ENCODE results near the gene OR9A2.
"Not testable (repeated sequence)": the region's sequence is repeated elsewhere in the genome, so short reads cannot be mapped to it uniquely, and the experiment has no call there.

The OR9A2 gene

DNA sequence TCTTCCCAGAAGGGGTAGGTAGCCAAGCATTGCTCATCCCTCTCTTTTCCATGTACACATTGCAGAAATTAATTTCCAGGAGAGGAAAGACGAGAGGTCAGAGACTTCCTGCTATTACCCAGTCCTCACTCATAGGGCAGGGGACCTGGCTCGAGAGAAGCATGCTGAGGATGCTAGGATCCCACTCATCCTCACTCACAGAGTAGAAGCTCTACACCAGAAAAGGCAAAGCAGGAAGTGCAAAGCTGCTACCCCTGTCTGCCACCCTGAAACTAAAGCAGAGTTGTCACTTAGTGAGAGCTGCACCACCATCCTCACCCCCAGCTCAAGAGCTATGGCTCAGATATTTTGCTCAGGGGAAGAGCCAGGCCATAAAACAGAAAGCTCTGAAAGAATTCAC is 9.9 kb downstream of the OR9A2 start:
- DNase-seq: no peak

DNA sequence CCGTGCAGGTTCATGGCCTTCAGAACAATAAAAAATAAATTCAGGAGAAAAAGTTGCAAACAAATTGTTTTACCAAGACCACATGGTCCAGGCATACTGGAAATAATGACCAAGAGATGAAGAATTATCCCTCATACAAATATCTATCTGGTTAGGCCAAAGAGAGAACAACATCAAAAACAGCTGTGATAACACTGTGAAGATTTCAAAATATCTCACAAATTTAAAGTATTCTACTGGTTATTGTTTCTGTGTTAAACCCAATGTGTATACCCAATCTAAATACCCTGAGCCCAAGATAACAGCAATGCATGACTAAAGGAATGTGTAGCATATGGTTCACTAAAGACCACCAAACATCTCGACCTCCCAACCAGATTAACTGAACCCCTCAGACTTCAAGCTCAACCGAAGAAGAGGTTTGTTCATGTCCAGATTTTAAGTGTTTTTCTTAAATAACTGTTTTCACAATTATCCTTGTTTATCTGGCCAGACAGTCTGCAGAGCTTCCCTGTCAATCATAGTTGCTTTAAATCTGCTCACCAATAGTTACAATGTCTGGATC is 10.9 kb downstream of the OR9A2 start:
- no peak for DNase-seq

DNA sequence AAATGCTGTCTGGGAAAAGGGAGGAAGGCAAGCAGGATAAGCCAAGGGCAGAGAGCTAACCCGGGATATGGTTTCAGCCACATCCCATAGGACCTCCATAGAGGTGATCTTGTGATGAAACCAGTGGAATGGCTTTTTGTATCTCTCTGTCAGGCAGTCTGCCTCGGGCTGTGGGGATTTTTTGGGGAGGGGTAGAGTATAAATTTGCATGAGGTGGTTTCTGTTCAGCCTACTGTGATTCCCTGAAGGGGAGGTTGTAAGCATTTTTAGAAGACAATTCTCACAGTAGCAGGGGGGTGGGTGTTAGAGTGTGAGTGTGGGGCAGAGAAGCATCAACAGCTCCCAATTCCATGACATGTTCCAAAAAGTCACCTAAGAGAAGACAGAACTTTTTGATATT is 11.8 kb downstream of the OR9A2 start:
- DNase-seq: no peak

DNA sequence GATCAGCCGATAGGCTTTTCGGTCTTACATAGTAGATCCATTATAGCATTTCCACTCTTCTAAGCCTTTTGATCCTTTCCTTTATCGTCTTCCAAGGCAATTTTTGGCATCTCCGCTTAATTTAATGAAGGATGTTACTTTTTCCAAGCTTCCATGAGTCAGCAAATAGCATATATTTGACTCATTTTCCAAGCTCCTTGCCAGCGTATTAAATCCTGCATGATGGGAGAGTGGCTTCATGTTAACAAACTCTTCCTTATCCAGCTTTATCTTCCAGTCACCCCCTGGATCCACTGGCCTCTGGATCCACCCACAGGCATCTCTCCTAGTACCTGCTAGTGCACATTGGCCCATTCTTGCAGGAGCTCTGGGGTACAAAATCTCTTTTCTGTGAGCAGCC is 13.0 kb downstream of the OR9A2 start:
- no peak for DNase-seq

DNA sequence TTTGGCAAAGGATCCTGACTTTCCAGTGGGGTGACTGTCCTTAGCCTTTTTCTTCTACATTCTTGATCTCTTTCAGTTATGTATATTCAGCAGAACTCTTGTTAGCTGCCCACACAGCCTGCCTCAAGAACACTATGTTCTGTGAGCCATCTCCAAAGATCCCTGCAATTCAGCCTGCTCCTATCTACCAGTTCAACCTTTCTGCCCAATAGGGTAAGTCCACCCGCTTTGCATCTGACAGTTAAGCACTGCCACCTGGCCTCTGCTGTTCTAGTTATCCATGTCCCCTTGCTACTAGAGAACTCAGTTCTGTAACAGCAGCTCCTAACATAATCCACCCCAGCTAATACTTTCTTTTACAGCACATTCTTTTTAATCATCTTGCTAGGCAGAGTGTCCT is 13.5 kb downstream of the OR9A2 start:
- DNase-seq: no peak

DNA sequence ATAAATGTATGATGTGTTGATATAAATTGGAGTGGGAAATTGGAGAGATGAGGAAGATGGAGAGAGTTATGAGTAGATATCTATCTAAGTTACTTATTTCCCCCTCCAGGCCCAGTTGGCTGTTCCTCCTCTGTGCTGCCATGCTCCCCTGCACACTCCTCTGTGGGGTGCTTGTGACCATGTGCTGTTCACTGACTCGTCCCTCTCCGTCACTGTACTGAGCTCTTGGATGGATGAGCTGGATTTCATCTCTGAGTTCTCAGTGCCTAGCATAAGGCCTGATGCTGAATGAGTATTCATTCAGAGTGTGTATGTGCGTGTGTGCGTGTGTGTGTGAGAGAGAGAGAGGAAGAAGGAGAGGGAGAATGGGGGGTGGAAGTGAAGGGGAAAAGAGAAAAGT is 14.5 kb downstream of the OR9A2 start:
- DNase-seq: no peak

DNA sequence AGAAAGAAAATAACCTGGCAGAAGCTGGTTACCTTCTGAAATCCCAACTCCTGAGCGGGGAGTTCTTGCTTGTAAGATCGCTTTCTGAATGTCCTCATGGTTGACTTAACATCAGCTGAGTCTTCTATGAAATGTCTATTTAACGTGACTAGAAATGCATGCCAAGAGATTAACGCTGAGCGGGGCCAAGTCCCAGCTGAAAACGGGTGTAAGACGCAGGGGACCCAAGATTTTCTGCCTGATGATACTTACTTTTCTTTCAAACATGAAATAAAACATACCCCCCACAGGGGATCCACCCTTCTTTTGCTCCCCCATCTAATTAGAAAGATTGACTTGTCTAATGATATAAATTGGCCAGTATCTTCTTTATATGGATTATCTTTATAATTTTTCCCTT is 14.9 kb downstream of the OR9A2 start:
- DNase-seq: no peak

DNA sequence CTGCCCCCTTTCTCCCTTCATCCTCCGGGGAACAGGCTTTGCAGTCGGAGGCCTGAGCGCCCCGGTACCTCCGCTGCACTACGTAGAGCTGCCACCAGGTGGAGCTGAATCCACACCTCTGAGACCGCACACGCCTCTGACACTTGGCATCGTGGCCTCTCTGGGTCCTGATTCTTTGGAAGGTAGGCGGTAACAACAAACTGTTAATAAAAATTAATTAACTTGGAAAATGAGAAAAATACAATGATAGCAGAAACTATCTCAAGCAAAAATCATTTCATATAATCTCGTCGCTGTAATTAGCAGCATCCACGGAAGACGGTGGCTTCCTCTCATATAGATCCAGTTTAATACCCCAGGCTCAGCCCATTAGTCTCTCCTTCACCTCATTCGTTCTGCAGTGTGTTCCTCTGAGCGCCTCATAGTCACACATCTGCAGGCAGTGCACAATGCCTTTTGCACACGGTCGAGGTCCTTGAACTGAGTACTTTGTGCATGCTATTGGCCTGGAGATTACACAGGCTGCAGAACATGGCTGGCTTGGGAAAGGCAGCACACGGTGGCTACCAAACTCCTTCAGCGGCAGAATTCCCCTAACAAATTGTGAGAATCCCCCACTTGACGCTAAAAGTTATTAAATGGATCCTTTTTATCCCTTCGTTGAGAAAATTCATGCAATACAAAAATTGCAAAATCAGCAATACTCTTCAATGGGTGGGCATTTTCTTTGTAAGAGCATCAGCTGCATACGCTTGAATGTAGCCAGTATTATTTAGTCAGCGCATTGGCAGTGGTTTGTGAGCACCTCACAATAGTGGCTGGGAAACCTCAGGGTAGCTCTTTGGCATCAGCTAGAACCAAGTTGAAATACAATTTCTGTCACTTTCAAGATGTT is 18.7 kb downstream of the OR9A2 start:
- peak; percentile 48 to 67 for DNase-seq

DNA sequence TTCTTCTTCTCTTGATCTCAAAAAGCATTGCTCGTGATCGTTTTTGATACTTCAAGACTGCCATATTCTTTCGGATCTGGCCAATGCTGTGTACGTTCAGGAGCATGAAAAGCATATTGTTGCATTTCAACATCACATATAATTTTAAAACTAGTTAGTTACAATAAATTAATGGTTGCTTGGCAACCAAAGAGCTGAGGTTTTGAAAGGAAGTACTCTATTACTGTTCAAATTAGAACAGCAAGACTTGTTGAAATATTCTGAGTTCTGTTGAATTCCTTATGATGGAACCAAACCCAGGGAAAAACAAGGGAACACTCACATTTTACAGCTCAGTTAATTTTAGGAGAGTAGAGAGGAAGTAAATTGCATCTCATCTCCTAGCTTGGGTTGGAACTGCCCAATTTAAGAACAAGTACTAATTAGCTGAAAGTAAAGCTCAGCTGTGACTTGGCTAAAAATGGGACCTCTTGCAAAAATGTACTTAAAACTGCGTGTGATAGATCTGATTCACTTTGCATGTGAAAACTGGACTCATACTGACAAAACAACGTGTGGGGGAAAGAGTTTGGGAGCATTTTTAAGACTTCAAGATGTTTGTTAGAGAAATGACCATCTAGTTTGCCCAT is 21.2 kb downstream of the OR9A2 start:
- DNase-seq: no peak

DNA sequence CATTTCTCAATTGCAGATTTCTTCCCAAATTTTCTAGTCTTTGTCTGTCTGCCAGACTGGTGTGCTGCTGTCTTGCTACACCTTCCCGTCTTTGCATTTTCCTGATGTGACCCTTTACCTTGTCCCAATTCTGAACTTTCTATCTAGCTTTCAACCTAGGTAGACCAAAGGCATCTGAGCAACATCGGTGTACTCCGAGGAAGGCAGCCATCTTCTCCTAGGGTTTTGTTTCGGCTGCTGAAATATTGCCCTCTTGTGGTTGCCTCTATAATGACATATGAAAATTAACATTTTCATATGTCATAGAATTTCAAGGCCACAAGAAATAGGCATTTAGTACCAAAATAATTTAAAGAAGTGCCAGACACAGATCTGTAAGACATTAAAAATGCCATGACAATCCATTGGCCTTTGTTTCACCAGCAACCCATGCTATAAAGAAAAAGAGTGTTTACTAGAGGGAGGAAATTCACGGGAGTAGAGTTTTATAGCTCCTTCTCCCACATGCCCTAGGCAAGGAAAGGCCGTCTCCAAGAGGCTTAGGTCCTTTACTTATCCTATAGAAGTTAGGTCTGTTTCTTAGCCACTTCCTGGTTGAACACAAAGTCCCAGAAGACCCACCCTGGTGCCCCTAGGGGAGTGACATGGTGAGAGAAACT is 23.4 kb downstream of the OR9A2 start:
- peak; percentile 69 to 71 for DNase-seq

DNA sequence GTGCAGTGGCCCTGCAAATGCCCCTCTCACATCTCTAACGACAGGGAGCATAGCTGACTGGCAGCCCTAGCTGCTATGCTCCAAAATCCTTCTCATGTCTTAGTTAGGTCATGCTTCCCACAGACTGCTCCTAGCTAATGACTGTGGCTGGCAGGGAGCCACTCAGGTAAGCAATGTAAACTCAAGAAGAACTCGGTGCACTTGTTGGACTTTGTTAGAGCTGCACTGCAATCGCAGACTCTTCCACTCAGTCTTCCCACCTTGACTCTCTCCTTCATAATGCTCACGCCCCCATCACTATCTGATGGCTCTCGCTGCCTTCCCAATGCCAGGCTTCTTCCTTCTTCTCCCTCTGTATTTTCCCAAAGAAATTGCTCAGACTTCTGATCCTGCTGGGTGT is 24.0 kb downstream of the OR9A2 start:
- DNase-seq: no peak

DNA sequence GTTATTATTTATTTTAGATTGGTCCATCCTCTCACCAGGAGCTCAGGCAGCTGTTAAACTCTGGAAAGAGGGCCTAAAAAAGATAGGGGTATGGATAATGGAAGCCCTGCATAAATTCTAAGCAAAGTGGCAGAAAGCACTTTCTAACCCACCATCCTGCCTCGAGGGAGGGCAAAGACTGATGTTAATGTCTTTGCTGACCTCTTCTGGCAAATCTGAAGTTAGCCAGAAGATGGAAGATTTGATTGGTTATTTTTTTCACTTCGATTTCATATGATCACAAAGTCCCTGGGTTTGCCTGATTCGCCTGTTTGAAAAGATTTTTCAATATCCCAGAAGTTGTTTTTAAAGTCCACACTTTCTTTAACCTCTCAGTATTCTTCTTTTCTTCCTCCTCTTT is 24.8 kb downstream of the OR9A2 start:
- DNase-seq: peak; percentile 22 to 47

DNA sequence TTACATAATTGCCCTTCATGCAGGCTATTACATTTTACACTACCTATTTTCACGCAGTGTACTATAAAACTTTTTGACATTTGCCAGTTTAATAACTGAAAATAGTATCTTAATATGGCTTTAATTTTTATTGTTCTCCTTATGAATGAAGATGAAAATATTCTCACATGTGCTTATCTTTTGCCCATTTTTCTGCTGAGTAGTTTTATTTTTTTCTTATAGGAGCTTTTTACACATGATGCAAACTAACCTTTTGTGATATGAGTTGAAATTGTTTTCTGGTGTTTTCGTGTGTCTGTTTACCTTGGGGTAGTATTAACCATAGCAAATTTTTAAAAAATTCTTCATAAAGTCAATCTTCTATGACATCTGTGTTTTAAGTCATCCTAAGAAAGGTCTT is 26.3 kb downstream of the OR9A2 start:
- DNase-seq: no peak

DNA sequence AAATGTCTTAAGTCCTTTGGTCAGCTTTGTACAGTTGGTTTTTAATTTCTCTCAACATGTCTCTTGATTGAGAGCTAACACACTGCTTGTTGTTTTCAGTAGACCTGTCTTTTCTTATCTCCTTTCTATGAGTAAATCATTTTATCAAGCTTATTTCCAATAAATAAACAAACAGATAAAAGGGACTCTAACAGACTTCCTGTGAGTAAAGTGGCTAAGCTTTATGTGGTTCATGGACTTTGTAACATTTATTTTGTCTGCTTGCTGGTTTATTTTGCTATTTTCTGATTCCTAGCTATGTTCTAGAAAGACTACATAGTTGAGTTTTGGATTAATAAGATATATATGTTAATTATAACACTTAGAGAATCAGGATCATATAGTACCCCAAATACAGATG is 27.1 kb downstream of the OR9A2 start:
- no peak for DNase-seq

DNA sequence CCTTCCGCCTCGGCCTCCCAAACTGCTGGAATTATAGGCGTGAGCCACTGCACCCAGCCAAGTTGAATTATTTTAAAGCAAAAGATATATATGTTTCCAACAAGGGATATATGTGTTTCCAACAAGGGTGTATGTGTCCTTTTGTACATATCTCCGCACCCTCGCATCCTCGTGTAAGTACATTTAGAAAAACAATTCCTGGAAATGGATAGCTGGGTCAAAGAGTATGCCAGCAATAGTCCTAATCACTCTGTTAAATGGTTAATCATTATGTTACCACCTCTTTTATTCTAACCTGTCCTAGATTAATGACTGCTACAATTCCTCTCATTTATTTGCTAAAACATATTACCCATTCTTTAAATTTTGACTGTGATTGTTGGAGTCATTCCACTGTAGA is 28.0 kb downstream of the OR9A2 start:
- DNase-seq: no peak

DNA sequence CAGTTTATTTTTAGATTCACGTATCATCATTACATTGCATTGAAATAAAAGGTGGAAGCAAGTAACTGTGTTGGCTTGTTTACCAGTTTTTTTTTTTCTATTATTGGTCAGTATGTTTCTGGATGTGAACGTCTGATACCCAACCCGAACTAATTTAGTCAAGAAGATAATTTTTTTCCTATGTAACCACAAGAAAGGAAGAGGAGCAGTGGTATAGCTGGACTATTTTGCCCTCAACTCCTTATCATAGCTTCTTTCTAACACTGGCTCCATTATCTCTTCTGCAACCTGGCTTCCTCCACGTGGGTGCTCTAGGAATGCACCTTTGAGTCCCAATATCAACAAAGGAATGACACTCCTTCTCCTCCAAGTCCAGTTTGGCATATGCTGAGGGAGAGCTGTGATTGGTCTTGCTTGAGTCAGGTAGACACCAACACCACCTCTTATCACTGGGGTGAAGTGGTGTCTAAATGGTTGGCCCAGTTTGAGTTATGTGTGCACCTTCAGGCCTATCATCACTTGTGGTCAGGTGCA is 29.4 kb downstream of the OR9A2 start:
- DNase-seq: no peak

DNA sequence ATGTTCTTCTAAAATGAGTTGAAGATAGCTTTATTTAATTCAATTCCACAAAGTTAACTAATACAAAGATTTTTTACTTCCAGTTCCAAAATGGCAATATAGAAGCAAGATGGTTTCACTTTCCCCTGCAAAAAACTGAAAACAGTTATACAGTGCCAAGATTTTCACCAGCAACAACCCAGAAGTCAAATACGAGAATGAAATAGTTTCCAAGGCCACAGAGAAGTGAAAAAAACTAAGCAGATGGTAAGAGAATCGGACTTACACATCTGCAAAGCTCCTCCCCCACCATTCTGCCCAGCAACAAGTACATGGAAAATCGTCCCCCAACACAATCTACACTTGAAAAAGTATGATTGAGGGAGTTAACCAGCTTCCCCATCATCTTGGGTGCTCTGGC is 34.5 kb downstream of the OR9A2 start:
- no peak for DNase-seq

DNA sequence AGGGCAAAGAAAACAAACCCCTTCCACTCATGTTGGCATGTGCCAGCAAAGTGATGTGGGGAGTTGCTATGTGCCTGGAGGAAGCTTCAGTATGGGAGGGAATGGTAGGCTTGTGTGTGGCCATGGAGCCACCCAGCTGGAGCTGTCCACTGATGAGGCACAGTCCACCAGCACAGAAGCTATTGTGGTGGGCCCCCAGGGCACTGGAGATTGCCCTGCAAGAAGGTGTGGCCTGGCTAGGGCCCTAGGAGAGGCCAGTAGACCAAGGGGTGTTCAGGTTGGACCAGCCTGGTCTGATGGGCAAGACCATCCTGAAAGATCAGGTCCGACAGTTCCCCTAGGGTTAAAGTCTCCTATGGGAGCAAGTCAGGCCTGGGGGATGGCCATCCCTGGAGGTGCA is 42.6 kb downstream of the OR9A2 start:
- DNase-seq: no peak

DNA sequence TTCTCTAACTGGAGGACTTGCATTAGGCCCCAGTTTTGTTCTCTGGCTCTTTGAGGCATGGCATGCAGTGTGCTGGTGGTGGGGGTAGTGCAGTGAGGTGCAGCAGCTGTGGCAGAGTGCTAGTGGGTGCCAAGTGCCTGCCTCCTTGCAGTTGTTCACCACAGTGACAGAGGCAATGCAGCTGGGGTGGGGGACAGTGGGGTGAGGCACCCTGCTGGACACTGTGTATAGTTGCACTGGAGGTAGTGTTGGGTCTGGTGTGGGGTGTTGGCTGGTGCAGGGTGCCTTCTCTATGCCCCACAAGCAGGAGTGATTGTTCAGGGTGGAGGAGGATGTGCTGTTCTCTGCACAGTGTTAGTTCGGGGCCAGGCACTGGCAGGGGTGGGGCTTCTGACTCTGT is 43.1 kb downstream of the OR9A2 start:
- DNase-seq: no peak

DNA sequence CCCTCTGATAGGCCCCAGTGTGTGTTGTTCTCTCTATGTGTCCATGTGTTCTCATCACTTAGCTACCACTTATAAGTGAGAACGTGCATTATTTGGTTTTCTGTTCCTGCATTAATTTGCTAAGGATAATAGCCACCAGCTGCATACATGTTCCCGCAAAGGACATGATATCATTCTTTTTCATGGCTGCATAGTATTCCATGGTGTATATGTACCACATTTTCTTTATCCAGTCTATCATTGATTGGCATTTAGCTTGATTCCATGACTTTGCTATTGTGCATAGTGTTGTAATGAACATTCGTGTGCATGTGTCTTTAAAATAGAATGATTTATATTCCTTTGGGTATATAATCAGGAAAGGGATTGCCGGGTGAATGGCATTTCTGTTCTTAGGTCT is 48.5 kb downstream of the OR9A2 start:
- not testable (repeated sequence) for DNase-seq
